NB4 (cell line): ENCODE data around the gene USH1C.

Source experiments
- DNase-seq: peaks from one replicate; pipeline ENCODE4 v3.0.0; 2010; ENCODE audit warnings: low read depth
- H3K4me3 ChIP-seq: one replicate; pipeline ENCODE4 v1.5.1; 2011; ENCODE audit warnings: mild to moderate bottlenecking, low read depth, low read length, moderate library complexity
- CTCF ChIP-seq: IDR thresholded peaks from one replicate; pipeline ENCODE4 v1.5.1; 2012; ENCODE audit warnings: low read depth, low read length
- MAX ChIP-seq: IDR thresholded peaks from 2 replicates; pipeline ENCODE4 v1.6.1; 2011; ENCODE audit warnings: low read depth, low read length
- MYC ChIP-seq: IDR thresholded peaks from 2 replicates; pipeline ENCODE4 v1.6.1; 2011; ENCODE audit warnings: low read depth, low read length
- POLR2A ChIP-seq: IDR thresholded peaks from 2 replicates; pipeline ENCODE4 v1.6.1; 2011; ENCODE audit warnings: mild to moderate bottlenecking; ENCODE audit not compliant: insufficient read length; ENCODE audit errors: extremely low read depth

USH1C gene

GRCh38 chr11:17578958-17579357 lies 34.7 kb upstream of the USH1C start:
- no peak for TF ChIP-seq MAX
- no peak for TF ChIP-seq MYC
- no peak for TF ChIP-seq CTCF
- TF ChIP-seq POLR2A, result no peak
- no peak overlapping the region for H3K4me3 ChIP-seq
- DNase-seq, result no peak

- TF ChIP-seq MAX (no peak), CTCF (no peak), MYC (no peak), POLR2A (no peak)
- DNase-seq, result no peak
These were observed 34.1 kb upstream of the USH1C start for GRCh38 chr11:17578296-17578695.

GRCh38 chr11:17575431-17576425 lies 31.5 kb upstream of the USH1C start:
- TF ChIP-seq CTCF (no peak), MAX (no peak), POLR2A (no peak), MYC (no peak)
- no peak for DNase-seq
- no peak overlapping the region for H3K4me3 ChIP-seq

More at GRCh38 chr11:17578296-17578695, 34.1 kb upstream of the USH1C start:
- no peak overlapping the region for H3K4me3 ChIP-seq

GRCh38 chr11:17574141-17575091 lies 30.2 kb upstream of the USH1C start:
- H3K4me3 ChIP-seq, result no peak overlapping the region
- TF ChIP-seq MYC (no peak), CTCF (no peak), POLR2A (no peak), MAX (no peak)
- no peak for DNase-seq

- no peak for TF ChIP-seq POLR2A
- no peak for TF ChIP-seq MAX
- TF ChIP-seq CTCF, result no peak
- no peak for TF ChIP-seq MYC
- DNase-seq, result no peak
- H3K4me3 ChIP-seq, result no peak overlapping the region
These were observed 29.3 kb upstream of the USH1C start for GRCh38 chr11:17573526-17573925.
